MCF 10A (cell line): ENCODE results near the gene SS18. TPM values are rescaled to one million over a fixed set of nuclear protein-coding genes. Genes with fewer than 3 reads are reported as not detected.

ENCODE experiments used
- BruUV-seq: library from RNA; stranded (reverse); fragments of 400-500 nt; replicated peaks from 2 replicates; lab custom pipeline; 2021; lab: Mats Ljungman, UMichigan
- CTCF ChIA-PET: fragments of 300-600 bp; sonication (Branson Sonifier 250); formaldehyde crosslinking; extraction: SDS; loops from one replicate; lab custom pipeline; 2021; ENCODE audit warnings: antibody characterized with exemption, inconsistent platforms; lab: Yijun Ruan, JAX
- POLR2A ChIA-PET: fragments of 300-600, 350-650 bp; sonication (Branson Sonifier 250); formaldehyde crosslinking; extraction: SDS; loops from one replicate; lab custom pipeline; 2020; ENCODE audit warnings: antibody characterized with exemption, inconsistent platforms; lab: Yijun Ruan, JAX
- DNase-seq: peaks from one replicate; pipeline ENCODE4 v3.0.0-alpha.2; 2018; ENCODE audit not compliant: unreplicated experiment
- H3K27ac Mint-ChIP-seq: one replicate; pipeline ENCODE4 v1.8.0; 2022; ENCODE audit warnings: mild to moderate bottlenecking, low read depth, mixed read lengths; ENCODE audit not compliant: unreplicated experiment
- H3K27me3 Mint-ChIP-seq: one replicate; pipeline ENCODE4 v1.8.0; 2022; ENCODE audit warnings: mixed read lengths; ENCODE audit not compliant: insufficient read depth, unreplicated experiment
- H3K36me3 Mint-ChIP-seq: one replicate; pipeline ENCODE4 v1.8.0; 2022; ENCODE audit warnings: mild to moderate bottlenecking, moderate library complexity, mixed read lengths; ENCODE audit not compliant: insufficient read depth, unreplicated experiment
- H3K4me1 Mint-ChIP-seq: one replicate; pipeline ENCODE4 v1.8.0; 2022; ENCODE audit warnings: mixed read lengths; ENCODE audit not compliant: insufficient read depth, unreplicated experiment
- H3K4me3 Mint-ChIP-seq: one replicate; pipeline ENCODE4 v1.8.0; 2022; ENCODE audit warnings: mild to moderate bottlenecking, moderate library complexity, mixed read lengths; ENCODE audit not compliant: unreplicated experiment
- H3K9me3 Mint-ChIP-seq: one replicate; pipeline ENCODE4 v1.8.0; 2022; ENCODE audit warnings: mixed read lengths; ENCODE audit not compliant: unreplicated experiment
- intact Hi-C: fragments of 100-400 bp; cut with micrococcal nuclease; formaldehyde crosslinking; loops from 2 replicates; pipeline ENCODE4 v1.14.1; 2022
- total RNA-seq: library from RNA; stranded (reverse); gene quantifications from 2 replicates; pipeline ENCODE4 v1.2.3, GENCODE V29; 2022
- TF ChIP-seq, protein P1 (sequence below): fragments of 200-600 bp; IDR thresholded peaks from one replicate; pipeline ENCODE4 v1.8.0; 2022; ENCODE audit warnings: antibody characterized with exemption, mild to moderate bottlenecking; ENCODE audit not compliant: unreplicated experiment

SS18 gene
- total RNA-seq, 1 experiment from 2014 or later = 89.9 TPM

DNA sequence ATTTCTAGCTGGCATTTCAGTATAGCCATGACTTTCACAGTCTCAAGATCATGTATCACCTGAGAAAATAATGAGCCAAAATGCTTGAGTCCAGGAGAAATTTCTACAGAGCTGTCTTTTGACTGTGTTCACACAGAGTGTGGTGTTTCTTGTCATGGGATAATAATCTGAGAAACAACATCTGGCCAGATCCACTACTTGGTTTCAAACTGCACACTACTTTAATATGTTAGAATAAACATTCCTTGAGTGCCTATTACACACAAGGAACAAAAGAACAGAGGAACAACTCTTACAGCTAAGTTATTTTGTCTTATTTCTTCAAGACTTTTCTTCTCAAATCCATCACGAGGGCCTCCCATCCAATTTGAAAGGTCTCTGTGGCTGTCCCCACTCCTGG is 108.3 kb downstream of the SS18 start:
- intact Hi-C loops = no loop called here
- Mint-ChIP-seq H3K9me3 (no peaks in the 10 kb centered on the region), H3K36me3 (no peaks in the 10 kb centered on the region), H3K27ac (no peak overlapping the region), H3K4me1 (no peaks in the 10 kb centered on the region), H3K27me3 (no peaks in the 10 kb centered on the region), H3K4me3 (no peak overlapping the region)
- POLR2A ChIA-PET = no interaction called here
- DNase-seq = no peak
- no TSS peak for BruUV-seq
- CTCF ChIA-PET = no interaction called here
- TF ChIP-seq, protein P1, sequence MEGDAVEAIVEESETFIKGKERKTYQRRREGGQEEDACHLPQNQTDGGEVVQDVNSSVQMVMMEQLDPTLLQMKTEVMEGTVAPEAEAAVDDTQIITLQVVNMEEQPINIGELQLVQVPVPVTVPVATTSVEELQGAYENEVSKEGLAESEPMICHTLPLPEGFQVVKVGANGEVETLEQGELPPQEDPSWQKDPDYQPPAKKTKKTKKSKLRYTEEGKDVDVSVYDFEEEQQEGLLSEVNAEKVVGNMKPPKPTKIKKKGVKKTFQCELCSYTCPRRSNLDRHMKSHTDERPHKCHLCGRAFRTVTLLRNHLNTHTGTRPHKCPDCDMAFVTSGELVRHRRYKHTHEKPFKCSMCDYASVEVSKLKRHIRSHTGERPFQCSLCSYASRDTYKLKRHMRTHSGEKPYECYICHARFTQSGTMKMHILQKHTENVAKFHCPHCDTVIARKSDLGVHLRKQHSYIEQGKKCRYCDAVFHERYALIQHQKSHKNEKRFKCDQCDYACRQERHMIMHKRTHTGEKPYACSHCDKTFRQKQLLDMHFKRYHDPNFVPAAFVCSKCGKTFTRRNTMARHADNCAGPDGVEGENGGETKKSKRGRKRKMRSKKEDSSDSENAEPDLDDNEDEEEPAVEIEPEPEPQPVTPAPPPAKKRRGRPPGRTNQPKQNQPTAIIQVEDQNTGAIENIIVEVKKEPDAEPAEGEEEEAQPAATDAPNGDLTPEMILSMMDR = no peak

DNA sequence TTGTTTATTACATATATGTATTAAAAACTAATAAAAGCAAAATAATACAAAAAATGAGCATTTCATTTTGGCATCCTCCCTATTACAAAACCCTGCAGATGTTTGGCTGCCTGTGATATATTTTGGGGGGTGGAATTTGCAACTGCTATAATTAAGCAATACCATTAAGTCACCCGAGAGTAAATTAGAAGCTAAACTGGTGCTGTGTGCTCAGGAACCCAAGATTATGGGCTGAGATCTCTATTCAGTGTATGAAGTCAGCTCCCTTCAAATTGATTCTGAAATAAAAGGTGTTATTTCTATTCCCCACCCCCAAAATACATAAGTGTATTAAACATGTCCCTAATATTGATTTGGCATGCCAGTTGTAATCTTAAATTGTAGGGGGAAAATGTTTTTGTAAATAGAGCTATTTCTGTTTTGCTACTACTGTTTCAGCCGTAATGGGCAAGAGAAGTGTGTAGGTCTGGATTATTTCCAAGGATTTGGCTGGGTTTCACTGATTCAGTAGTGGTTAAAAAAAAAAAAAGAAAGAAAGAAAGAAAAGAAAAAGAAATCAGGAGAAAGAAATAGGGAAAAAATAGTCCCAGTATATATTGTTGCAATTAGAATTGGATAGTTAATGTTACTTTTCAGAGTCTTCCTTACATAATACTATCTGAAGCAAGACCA is 110.9 kb downstream of the SS18 start:
- no peaks in the 10 kb centered on the region for H3K27me3 Mint-ChIP-seq
- no peaks in the 10 kb centered on the region for H3K9me3 Mint-ChIP-seq
- no peak overlapping the region for H3K4me3 Mint-ChIP-seq
- ChIA-PET POLR2A (no interaction called here), CTCF (interaction anchor here (1.5 kb wide), 1 partner anchor 9 kb away, joined by 4 read pairs; no protein-coding TSS in a partner anchor)
- no peaks in the 10 kb centered on the region for H3K4me1 Mint-ChIP-seq
- BruUV-seq = no TSS peak
- intact Hi-C loops = no loop called here
- DNase-seq = no peak
- TF ChIP-seq, protein P1 = no peak
- H3K36me3 Mint-ChIP-seq = no peaks in the 10 kb centered on the region
- H3K27ac Mint-ChIP-seq = no peak overlapping the region

DNA sequence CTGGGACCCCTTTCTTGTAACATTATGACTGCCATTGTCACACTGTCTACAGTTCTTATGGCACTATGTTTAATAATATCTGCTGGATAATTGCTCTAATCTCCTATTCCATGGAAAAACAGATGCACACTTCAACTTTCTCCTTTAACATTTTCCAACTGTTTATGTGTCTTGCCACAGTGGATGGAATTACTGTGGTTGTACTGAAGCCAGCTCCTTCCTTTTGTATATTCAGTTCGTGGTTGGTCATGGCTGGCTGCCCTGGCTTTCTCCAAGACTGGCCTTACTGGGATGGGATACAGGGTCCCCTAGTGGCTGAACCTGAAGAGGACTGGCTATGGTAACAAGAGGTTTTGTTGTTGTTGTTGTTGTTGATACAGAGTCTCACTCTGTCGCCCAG is 113.9 kb downstream of the SS18 start:
- POLR2A ChIA-PET = no interaction called here
- no peak overlapping the region for H3K4me3 Mint-ChIP-seq
- CTCF ChIA-PET = no interaction called here
- no peaks in the 10 kb centered on the region for H3K36me3 Mint-ChIP-seq
- no peaks in the 10 kb centered on the region for H3K27me3 Mint-ChIP-seq
- intact Hi-C loops = no loop called here
- no peak overlapping the region for H3K27ac Mint-ChIP-seq
- no peaks in the 10 kb centered on the region for H3K9me3 Mint-ChIP-seq
- BruUV-seq = no TSS peak
- H3K4me1 Mint-ChIP-seq = no peaks in the 10 kb centered on the region
- DNase-seq = no peak
- TF ChIP-seq, protein P1 = no peak

DNA sequence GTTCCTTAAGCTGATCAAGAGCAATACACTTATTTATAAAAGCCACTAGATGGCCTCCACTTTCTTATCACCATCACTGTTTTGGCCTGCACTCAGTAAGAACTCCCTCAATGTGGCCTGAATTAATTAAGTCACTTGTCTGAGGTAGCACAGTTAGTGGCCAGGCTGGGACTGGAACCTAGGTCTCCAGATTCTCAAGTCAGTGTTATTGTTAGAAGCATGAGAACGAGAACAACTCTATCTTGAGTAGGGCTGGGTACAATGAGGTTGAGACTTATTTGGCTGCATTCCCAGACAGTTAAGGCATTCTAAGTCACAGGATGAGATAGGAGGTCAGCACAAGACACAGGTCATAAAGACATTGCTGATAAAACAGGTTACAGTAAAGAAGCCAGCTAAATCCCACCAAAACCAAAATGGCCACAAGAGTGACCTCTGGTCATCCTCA is 115.8 kb downstream of the SS18 start:
- ChIA-PET POLR2A (interaction anchor here (0.6 kb wide), 1 partner anchor 865 kb away, joined by 3 read pairs; no protein-coding TSS in a partner anchor), CTCF (interaction anchor here (0.5 to 0.7 kb wide), 2 partner anchors 72 to 280 kb away, joined by 3 read pairs; no protein-coding TSS in a partner anchor)
- intact Hi-C loops = no loop called here
- Mint-ChIP-seq H3K9me3 (no peaks in the 10 kb centered on the region), H3K4me1 (no peaks in the 10 kb centered on the region), H3K27ac (no peak overlapping the region), H3K27me3 (no peaks in the 10 kb centered on the region), H3K36me3 (no peaks in the 10 kb centered on the region), H3K4me3 (no peak overlapping the region)
- TF ChIP-seq, protein P1 = no peak
- no peak for DNase-seq
- no TSS peak for BruUV-seq

Other genes with a start within 250 kb of the SS18 start
- not detected in 2 replicates for gene PSMA8, start 43.3 kb upstream of the SS18 start, total RNA-seq
- gene TAF4B, start 135.8 kb upstream of the SS18 start, total RNA-seq = 5.8 and 9.2 TPM in 2 replicates